Esophagus (tissue), 2 donors: ENCODE results near the gene MYF5. TPM values are rescaled to one million over a fixed set of nuclear protein-coding genes. Genes with fewer than 3 reads are reported as not detected.
"Not testable (repeated sequence)": the region's sequence is repeated elsewhere in the genome, so short reads cannot be mapped to it uniquely, and the experiment has no call there.

Experiments
- H3K27ac ChIP-seq, 2 donors: one replicate each; pipeline ENCODE4 v1.5.1; 2013; ENCODE audit warnings: low read depth in 2 of 2, mild to moderate bottlenecking in 2 of 2, inconsistent platforms in 1 of 2, low read length in 1 of 2, moderate library complexity in 1 of 2
- H3K27me3 ChIP-seq, 2 donors: one replicate each; pipeline ENCODE4 v1.6.1; 2013; ENCODE audit warnings: low read length in 2 of 2, control low read depth in 1 of 2, mild to moderate bottlenecking in 1 of 2; ENCODE audit not compliant: insufficient read depth in 2 of 2, control insufficient read depth in 1 of 2
- H3K36me3 ChIP-seq, 2 donors: one replicate each; pipeline ENCODE4 v1.6.1; 2013; ENCODE audit warnings: low read length in 1 of 2; ENCODE audit not compliant: control insufficient read depth in 2 of 2, insufficient read depth in 2 of 2
- H3K4me1 ChIP-seq, 2 donors: one replicate each; pipeline ENCODE4 v1.6.1; 2013; ENCODE audit warnings: low read length in 1 of 2; ENCODE audit not compliant: control insufficient read depth in 2 of 2, insufficient read depth in 2 of 2
- H3K4me3 ChIP-seq, 2 donors: one replicate each; pipeline ENCODE4 v1.5.1; 2013; ENCODE audit warnings: low read length in 2 of 2, mild to moderate bottlenecking in 2 of 2, low read depth in 1 of 2, moderate library complexity in 1 of 2
- H3K9me3 ChIP-seq, 2 donors: one replicate each; pipeline ENCODE4 v1.6.1; 2013; ENCODE audit warnings: mild to moderate bottlenecking in 2 of 2, low read depth in 1 of 2, low read length in 1 of 2, moderate library complexity in 1 of 2; ENCODE audit not compliant: control insufficient read depth in 2 of 2, insufficient read depth in 1 of 2
- WGBS, 2 donors: extraction: QIAGEN DNeasy Blood & Tissue Kit; methylation state at CpG; one replicate each; pipeline ENCODE4 v1.1.7; 2013; 5-methylcytosine and 5-hydroxymethylcytosine counted together
- polyA plus RNA-seq, 2 donors: library from polyadenylated mRNA; stranded (reverse); fragments of 200-250 nt; gene quantifications; one replicate each; pipeline ENCODE4 v1.2.3, GENCODE V29; 2013
- donor health status: healthy with polysubstance abuse.
- donor health status: Bipolar disorder and iron deficiency.

Gene MYF5
- polyA plus RNA-seq = not detected

GRCh38 chr12:80716696-80717469 is at the start of gene MYF5:
TSS of gene MYF5 (plus strand) at chr12:80716912. CDS start at chr12:80717064, 152 bp downstream.
- Histone ChIP-seq H3K4me3 (no peak within 1 kb of the TSS), H3K9me3 (peaks cover 0 to 5% of the 10 kb centered on the region in 2 donors), H3K36me3 (no peaks in the 10 kb centered on the region), H3K27ac (no peak within 1 kb of the TSS), H3K4me1 (no peaks in the 10 kb centered on the region), H3K27me3 (peaks cover 0 to 3% of the 10 kb centered on the region in 2 donors)
- 47 to 54% methylated on average over 44 to 45 of the region's 45 CpGs for WGBS, 2 donors

- WGBS, 2 donors = 60 to 67% methylated on average over 5 of the region's 5 CpGs
- Histone ChIP-seq H3K9me3 (no peaks in the 10 kb centered on the region), H3K4me3 (no peak overlapping the region), H3K27ac (no peak overlapping the region), H3K36me3 (no peaks in the 10 kb centered on the region), H3K27me3 (no peaks in the 10 kb centered on the region), H3K4me1 (no peaks in the 10 kb centered on the region)
Observed at GRCh38 chr12:80670214-80670613, 46.5 kb upstream of the MYF5 start.

GRCh38 chr12:80676042-80676636 is 40.6 kb upstream of the MYF5 start:
- H3K9me3 ChIP-seq, H3K4me1 ChIP-seq, H3K27me3 ChIP-seq, H3K4me3 ChIP-seq, H3K36me3 ChIP-seq, H3K27ac ChIP-seq: not testable (repeated sequence)
- 89 to 92% methylated on average over 13 of the region's 13 CpGs for WGBS, 2 donors

GRCh38 chr12:80676856-80677255 is 39.9 kb upstream of the MYF5 start:
- H3K4me3 ChIP-seq = no peak overlapping the region
- no peak overlapping the region for H3K27ac ChIP-seq
- no peaks in the 10 kb centered on the region for H3K27me3 ChIP-seq
- no peaks in the 10 kb centered on the region for H3K9me3 ChIP-seq
- no peaks in the 10 kb centered on the region for H3K36me3 ChIP-seq
- H3K4me1 ChIP-seq = no peaks in the 10 kb centered on the region
- WGBS, 2 donors = 62 to 83% methylated on average over 1 of the region's 1 CpG

- Histone ChIP-seq H3K9me3 (no peaks in the 10 kb centered on the region), H3K4me3 (no peak overlapping the region), H3K27me3 (no peaks in the 10 kb centered on the region), H3K27ac (no peak overlapping the region), H3K4me1 (no peaks in the 10 kb centered on the region), H3K36me3 (no peaks in the 10 kb centered on the region)
- WGBS, 2 donors = 95 to 96% methylated on average over 1 of the region's 1 CpG
Observed at GRCh38 chr12:80677994-80678393, 38.7 kb upstream of the MYF5 start.

GRCh38 chr12:80679346-80680131 is 37.2 kb upstream of the MYF5 start:
- H3K36me3 ChIP-seq = no peaks in the 10 kb centered on the region
- no peaks in the 10 kb centered on the region for H3K4me1 ChIP-seq
- no peak overlapping the region for H3K4me3 ChIP-seq
- H3K27me3 ChIP-seq = no peaks in the 10 kb centered on the region
- H3K9me3 ChIP-seq = no peaks in the 10 kb centered on the region
- 82 to 90% methylated on average over 3 of the region's 3 CpGs for WGBS, 2 donors
- no peak overlapping the region for H3K27ac ChIP-seq

GRCh38 chr12:80681287-80681686 is 35.4 kb upstream of the MYF5 start:
- Histone ChIP-seq H3K27ac (no peak overlapping the region), H3K4me1 (no peaks in the 10 kb centered on the region), H3K27me3 (no peaks in the 10 kb centered on the region), H3K36me3 (no peaks in the 10 kb centered on the region), H3K4me3 (no peak overlapping the region), H3K9me3 (no peaks in the 10 kb centered on the region)
- WGBS, 2 donors = 68 to 77% methylated on average over 2 of the region's 2 CpGs

GRCh38 chr12:80681786-80682185 is 34.9 kb upstream of the MYF5 start:
- H3K4me1 ChIP-seq = no peaks in the 10 kb centered on the region
- WGBS, 2 donors = 80 to 84% methylated on average over 3 of the region's 3 CpGs

GRCh38 chr12:80684077-80684495 is 32.6 kb upstream of the MYF5 start:
- no peak overlapping the region for H3K4me3 ChIP-seq
- WGBS, 2 donors = 42 to 53% methylated on average over 7 of the region's 7 CpGs
- H3K9me3 ChIP-seq = no peaks in the 10 kb centered on the region
- no peaks in the 10 kb centered on the region for H3K4me1 ChIP-seq
- H3K27me3 ChIP-seq = no peaks in the 10 kb centered on the region
- no peak overlapping the region for H3K27ac ChIP-seq
- no peaks in the 10 kb centered on the region for H3K36me3 ChIP-seq

More at GRCh38 chr12:80681786-80682185, 34.9 kb upstream of the MYF5 start:
- Histone ChIP-seq H3K4me3 (no peak overlapping the region), H3K27me3 (no peaks in the 10 kb centered on the region), H3K27ac (no peak overlapping the region), H3K36me3 (no peaks in the 10 kb centered on the region), H3K9me3 (no peaks in the 10 kb centered on the region)
